Adrenal gland (tissue), 12 donors: Measurements from ENCODE around the gene SLC15A3. TPM values are rescaled to one million over a fixed set of nuclear protein-coding genes. Genes with fewer than 3 reads are reported as not detected.

Experiments
- DNase-seq, 7 donors: peaks; one replicate each; pipeline ENCODE4 v3.0.0-alpha.2; 2019 to 2020
- H3K27ac ChIP-seq, 5 donors: fragments of 200-600 bp; sonication (generic) in 4 of 5; 1 replicate in 3 of 5; 2 replicates in 2 of 5; pipeline versions ENCODE4 v1.5.1 to v1.8.0; 2016 to 2020; ENCODE audit warnings: mild to moderate bottlenecking in 1 of 5
- H3K27me3 ChIP-seq: fragments of 200-600 bp; 2 replicates; pipeline ENCODE4 v1.8.0; 2021
- H3K36me3 ChIP-seq, 2 donors: fragments of 200-600 bp; replicated peaks in 1 of 2; 1 replicate in 1 of 2; 2 replicates in 1 of 2; pipeline versions ENCODE4 v1.5.1 to v1.8.0; 2018 to 2022
- H3K4me1 ChIP-seq, 2 donors: fragments of 200-600 bp; replicated peaks in 1 of 2; 1 replicate in 1 of 2; 2 replicates in 1 of 2; pipeline versions ENCODE4 v1.5.1 to v1.8.0; 2018 to 2021
- H3K4me3 ChIP-seq, 4 donors: fragments of 200-600 bp; sonication (generic) in 3 of 4; one replicate each; pipeline ENCODE4 v1.5.1; 2016 to 2018
- H3K9me3 ChIP-seq, 3 donors: fragments of 200-600 bp; sonication (generic) in 1 of 3; replicated peaks in 1 of 3; 1 replicate in 2 of 3; 2 replicates in 1 of 3; pipeline versions ENCODE4 v1.5.1 to v1.8.0; 2016 to 2021
- POLR2A ChIP-seq, 2 donors: fragments of 450-650 bp; IDR thresholded peaks; one replicate each; pipeline ENCODE4 v1.6.1; 2017; ENCODE audit warnings: antibody characterized with exemption in 2 of 2, mild to moderate bottlenecking in 2 of 2, moderate library complexity in 1 of 2
- WGBS, 4 donors: extraction: QIAGEN DNeasy Blood & Tissue Kit in 2 of 4; methylation state at CpG; one replicate each; pipeline versions ENCODE4 v1.1.5 to v1.1.7; 2013 to 2017; 5-methylcytosine and 5-hydroxymethylcytosine counted together
- intact Hi-C, 2 donors: fragments of 100-400 bp; cut with DNase I; formaldehyde crosslinking; loops; one replicate each; pipeline versions ENCODE4 v1.14.1 to v1.15.0; 2022 to 2023
- polyA plus RNA-seq, 3 donors: library from polyadenylated mRNA; stranded (reverse); fragments of 200-250 nt in 2 of 3; fragments of 350-450 nt in 1 of 3; fragmentation: Illumina TruSeq in 1 of 3; extraction: RNeasy Lipid Tissue Mini Kit (QIAGEN cat#74804) in 1 of 3; gene quantifications; one replicate each; pipeline ENCODE4 v1.2.3, GENCODE V29; 2013 to 2014
- total RNA-seq, 9 donors: library from RNA; depleted of rRNA in 4 of 9; stranded (reverse); fragments of >200 nt in 4 of 9; fragments of 120-200 nt in 1 of 9; fragmentation: NEBNext Ultra II Directional in 1 of 9; extraction: Animal tissue kit (Norgen Biotek cat#: 25700) in 1 of 9; gene quantifications; one replicate each; pipeline versions ENCODE4 v1.1.0 to v1.2.4, GENCODE V29; 2013 to 2023
- TF ChIP-seq, protein P1 (sequence below), 6 experiments: fragments of 450-650 bp in 4 of 6; fragments of 200-600 bp in 2 of 6; sonication (generic) in 1 of 6; IDR thresholded peaks; 1 replicate in 5 of 6; 2 replicates in 1 of 6; pipeline versions ENCODE4 v1.5.1 to v1.8.0; 2016 to 2021; ENCODE audit warnings: antibody characterized with exemption in 6 of 6, mild to moderate bottlenecking in 2 of 6, moderate library complexity in 1 of 6
- donor health status: healthy with polysubstance abuse.
- donor health status: Bipolar disorder and iron deficiency.
- donor health status: DM: yes; HTN: yes; CAD: no.
- donor health status: DM: no; HTN: no; CAD: no.
- donor health status: DM: no; HTN: no; CAD: no.
- donor health status: DM: yes; HTN: yes; CAD: no.

Gene SLC15A3
- total and polyA plus RNA-seq, 12 donors: 6.7 to 57.7 (median 31.0) TPM

- no peaks in the 10 kb centered on the region for H3K27me3 ChIP-seq
- DNase-seq: peak in 3 of 7 donors; percentile 26 to 58 (median 32)
- peaks cover 0 to 16% of the 10 kb centered on the region in 2 donors for H3K4me1 ChIP-seq
- TF ChIP-seq, protein P1, sequence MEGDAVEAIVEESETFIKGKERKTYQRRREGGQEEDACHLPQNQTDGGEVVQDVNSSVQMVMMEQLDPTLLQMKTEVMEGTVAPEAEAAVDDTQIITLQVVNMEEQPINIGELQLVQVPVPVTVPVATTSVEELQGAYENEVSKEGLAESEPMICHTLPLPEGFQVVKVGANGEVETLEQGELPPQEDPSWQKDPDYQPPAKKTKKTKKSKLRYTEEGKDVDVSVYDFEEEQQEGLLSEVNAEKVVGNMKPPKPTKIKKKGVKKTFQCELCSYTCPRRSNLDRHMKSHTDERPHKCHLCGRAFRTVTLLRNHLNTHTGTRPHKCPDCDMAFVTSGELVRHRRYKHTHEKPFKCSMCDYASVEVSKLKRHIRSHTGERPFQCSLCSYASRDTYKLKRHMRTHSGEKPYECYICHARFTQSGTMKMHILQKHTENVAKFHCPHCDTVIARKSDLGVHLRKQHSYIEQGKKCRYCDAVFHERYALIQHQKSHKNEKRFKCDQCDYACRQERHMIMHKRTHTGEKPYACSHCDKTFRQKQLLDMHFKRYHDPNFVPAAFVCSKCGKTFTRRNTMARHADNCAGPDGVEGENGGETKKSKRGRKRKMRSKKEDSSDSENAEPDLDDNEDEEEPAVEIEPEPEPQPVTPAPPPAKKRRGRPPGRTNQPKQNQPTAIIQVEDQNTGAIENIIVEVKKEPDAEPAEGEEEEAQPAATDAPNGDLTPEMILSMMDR (IDR thresholded peaks at IDR 0.05): no peak
- TF ChIP-seq POLR2A (IDR thresholded peaks at IDR 0.05): no peak
- WGBS, 4 donors: 42 to 53% (median 44%) methylated on average over 6 to 7 of the region's 7 CpGs
- H3K9me3 ChIP-seq: no peaks in the 10 kb centered on the region
- H3K36me3 ChIP-seq: no peaks in the 10 kb centered on the region
- intact Hi-C loops: no loop called here
- H3K4me3 ChIP-seq: no peak overlapping the region
- no peak overlapping the region for H3K27ac ChIP-seq
Measured at GRCh38 chr11:60995798-60996197, 43.8 kb upstream of the SLC15A3 start.

GRCh38 chr11:60994541-60995080, 42.6 kb upstream of the SLC15A3 start:
- no peaks in the 10 kb centered on the region for H3K36me3 ChIP-seq
- intact Hi-C loops: no loop called here
- no peaks in the 10 kb centered on the region for H3K27me3 ChIP-seq
- no peak overlapping the region for H3K27ac ChIP-seq
- TF ChIP-seq, protein P1 (IDR thresholded peaks at IDR 0.05): no peak
- no peak for TF ChIP-seq POLR2A (IDR thresholded peaks at IDR 0.05)
- H3K4me3 ChIP-seq: no peak overlapping the region
- no peaks in the 10 kb centered on the region for H3K9me3 ChIP-seq
- no peak for DNase-seq
- peaks cover 0 to 16% of the 10 kb centered on the region in 2 donors for H3K4me1 ChIP-seq
- WGBS, 4 donors: 67 to 71% (median 68%) methylated on average over 7 of the region's 7 CpGs

GRCh38 chr11:60993615-60994014, 41.6 kb upstream of the SLC15A3 start:
- TF ChIP-seq, protein P1 (IDR thresholded peaks at IDR 0.05): no peak
- no peak for TF ChIP-seq POLR2A (IDR thresholded peaks at IDR 0.05)
- Histone ChIP-seq H3K27me3 (no peaks in the 10 kb centered on the region), H3K36me3 (no peaks in the 10 kb centered on the region), H3K4me1 (peaks cover 0 to 16% of the 10 kb centered on the region in 2 donors), H3K27ac (no peak overlapping the region), H3K4me3 (no peak overlapping the region), H3K9me3 (no peaks in the 10 kb centered on the region)
- intact Hi-C loops: no loop called here
- DNase-seq: no peak
- WGBS, 4 donors: 67 to 76% (median 74%) methylated on average over 7 of the region's 7 CpGs

DNA sequence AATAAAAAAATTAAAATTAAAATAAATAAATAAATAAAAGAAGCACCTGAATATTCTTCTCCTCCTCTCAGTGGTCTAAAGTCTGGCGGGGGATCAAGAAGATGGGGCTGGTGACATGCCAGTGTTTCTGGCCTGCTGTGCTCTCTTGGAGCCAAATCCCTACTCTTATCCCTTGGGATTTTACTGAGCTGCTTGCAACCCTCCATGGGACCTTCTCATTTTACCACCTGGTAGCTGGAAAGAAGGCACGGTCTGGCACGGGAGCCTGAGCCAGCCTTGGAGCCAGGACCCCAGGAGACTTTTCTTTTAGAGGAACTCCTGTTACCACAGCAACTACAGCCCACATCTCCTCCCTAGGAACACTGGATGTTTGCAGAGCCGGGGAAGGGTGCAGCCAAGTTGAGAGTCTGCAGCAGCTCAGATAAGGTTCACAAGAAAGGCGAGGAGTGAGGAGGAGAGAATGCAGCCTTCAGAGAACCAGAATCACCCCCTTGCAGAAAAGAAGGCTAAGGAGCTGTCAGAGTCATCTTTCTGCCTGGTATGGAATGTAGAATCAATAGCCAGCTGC, 41.0 kb upstream of the SLC15A3 start:
- no peaks in the 10 kb centered on the region for H3K9me3 ChIP-seq

More for the DNA sequence above, 41.0 kb upstream of the SLC15A3 start:
- intact Hi-C loops: no loop called here
- no peak overlapping the region for H3K4me3 ChIP-seq
- H3K27ac ChIP-seq: no peak overlapping the region
- H3K4me1 ChIP-seq: peaks cover 0 to 12% of the 10 kb centered on the region in 2 donors
- 55 to 71% (median 61%) methylated on average over 5 of the region's 5 CpGs for WGBS, 4 donors
- H3K27me3 ChIP-seq: no peaks in the 10 kb centered on the region
- H3K36me3 ChIP-seq: no peaks in the 10 kb centered on the region
- no peak for DNase-seq
- TF ChIP-seq, protein P1 (IDR thresholded peaks at IDR 0.05): no peak
- no peak for TF ChIP-seq POLR2A (IDR thresholded peaks at IDR 0.05)
